ES-I3 (cell line): ENCODE measurements around the gene NOS1AP.
"Not testable (repeated sequence)": the region's sequence is repeated elsewhere in the genome, so short reads cannot be mapped to it uniquely, and the experiment has no call there.

ENCODE experiments used
- H3K36me3 ChIP-seq: 2 replicates; pipeline ENCODE4 v1.6.1; 2013; ENCODE audit warnings: mild to moderate bottlenecking, low read length, control low read depth, moderate library complexity; ENCODE audit not compliant: insufficient read depth
- H3K4me1 ChIP-seq: 2 replicates; pipeline ENCODE4 v1.6.1; 2013; ENCODE audit warnings: mild to moderate bottlenecking, control low read depth, low read length; ENCODE audit not compliant: insufficient read depth
- H3K9ac ChIP-seq: 2 replicates; pipeline ENCODE4 v1.6.1; 2013; ENCODE audit warnings: low read depth, mild to moderate bottlenecking, low read length, moderate library complexity
- H3K9me3 ChIP-seq: 2 replicates; pipeline ENCODE4 v1.6.1; 2013; ENCODE audit warnings: mild to moderate bottlenecking, low read length, moderate library complexity; ENCODE audit not compliant: control insufficient read depth, insufficient read depth

Gene NOS1AP

DNA sequence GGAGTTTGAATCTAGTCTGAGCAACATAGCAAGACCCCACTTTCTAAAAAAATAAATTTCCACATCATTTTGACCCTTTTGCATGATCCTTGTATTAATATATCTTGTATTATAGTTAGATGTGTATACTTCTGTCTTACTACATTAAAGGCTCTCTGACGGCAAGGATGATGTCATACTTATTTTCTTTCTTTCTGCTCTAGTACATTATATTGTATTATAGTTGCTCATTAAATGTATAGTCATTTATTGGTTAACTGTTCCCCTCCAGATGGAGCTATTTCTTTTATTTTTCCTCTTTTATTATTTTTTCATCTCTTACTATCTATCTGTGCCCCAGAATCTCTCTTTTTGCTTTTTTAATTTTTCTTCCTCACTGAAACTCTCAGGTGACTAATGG is 30.9 kb upstream of the NOS1AP start:
- Histone ChIP-seq H3K9me3 (no peaks in the 10 kb centered on the region), H3K36me3 (no peaks in the 10 kb centered on the region), H3K4me1 (no peaks in the 10 kb centered on the region), H3K9ac (no peak overlapping the region)

DNA sequence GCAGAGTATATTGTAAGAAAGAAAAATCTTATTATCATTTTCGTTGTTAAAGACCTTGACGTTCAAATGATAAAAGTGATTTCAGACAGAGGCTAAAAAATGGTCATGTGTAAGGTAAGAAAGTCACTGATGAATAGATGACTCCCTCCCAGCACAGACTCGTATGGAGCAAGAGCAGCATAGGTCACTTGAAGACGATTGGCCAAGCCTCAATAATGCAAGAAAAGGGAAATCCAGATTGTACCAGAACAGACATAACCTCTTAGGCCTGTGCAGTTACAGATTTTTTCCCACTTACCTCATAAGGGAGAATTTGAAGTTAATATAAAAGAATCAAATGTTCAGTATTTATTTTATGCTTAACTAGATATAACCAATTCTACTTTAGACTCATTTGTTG is 29.5 kb upstream of the NOS1AP start:
- Histone ChIP-seq H3K36me3 (no peaks in the 10 kb centered on the region), H3K9me3 (no peaks in the 10 kb centered on the region), H3K4me1 (no peaks in the 10 kb centered on the region), H3K9ac (no peak overlapping the region)

DNA sequence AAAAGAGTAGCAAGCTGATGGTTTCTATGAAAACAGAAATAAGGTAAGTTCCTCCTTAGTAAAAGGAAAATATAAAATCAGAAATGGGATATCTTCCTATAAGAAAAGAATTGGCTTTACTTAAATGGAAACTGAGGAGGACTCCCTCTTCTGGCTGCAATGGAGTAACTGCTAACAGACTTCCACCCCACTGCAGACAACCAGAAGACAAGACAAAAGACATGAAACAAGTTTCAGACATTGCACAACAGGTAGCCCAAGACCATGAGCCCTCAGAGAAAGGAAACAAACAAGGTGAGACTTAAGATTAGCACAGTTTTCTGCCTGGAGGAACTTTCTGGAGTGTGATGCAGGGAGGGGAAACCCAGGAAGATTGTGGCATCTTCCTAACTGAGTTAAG is 28.8 kb upstream of the NOS1AP start:
- Histone ChIP-seq H3K9me3 (no peaks in the 10 kb centered on the region), H3K9ac (no peak overlapping the region), H3K4me1 (no peaks in the 10 kb centered on the region), H3K36me3 (no peaks in the 10 kb centered on the region)

DNA sequence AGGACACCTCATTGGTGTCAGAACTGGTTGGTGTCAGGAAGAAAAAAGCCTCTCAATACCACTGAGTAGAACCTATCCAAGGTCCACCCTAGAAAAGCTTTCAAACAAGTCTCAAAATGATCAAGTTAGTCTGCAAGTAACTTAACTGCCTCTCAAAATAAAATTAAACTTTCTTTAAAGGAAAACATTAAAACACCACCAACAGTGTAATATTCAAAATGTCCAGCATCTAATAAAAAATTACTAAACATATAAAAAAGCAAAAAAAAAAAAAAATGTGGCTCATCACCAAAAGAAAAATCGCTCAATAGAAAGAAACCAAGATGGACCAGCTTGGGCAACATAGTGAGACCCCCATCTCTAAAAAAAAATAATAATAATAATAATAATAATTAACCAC is 27.1 kb upstream of the NOS1AP start:
- no peaks in the 10 kb centered on the region for H3K4me1 ChIP-seq
- no peaks in the 10 kb centered on the region for H3K9me3 ChIP-seq
- no peaks in the 10 kb centered on the region for H3K36me3 ChIP-seq
- no peak overlapping the region for H3K9ac ChIP-seq

DNA sequence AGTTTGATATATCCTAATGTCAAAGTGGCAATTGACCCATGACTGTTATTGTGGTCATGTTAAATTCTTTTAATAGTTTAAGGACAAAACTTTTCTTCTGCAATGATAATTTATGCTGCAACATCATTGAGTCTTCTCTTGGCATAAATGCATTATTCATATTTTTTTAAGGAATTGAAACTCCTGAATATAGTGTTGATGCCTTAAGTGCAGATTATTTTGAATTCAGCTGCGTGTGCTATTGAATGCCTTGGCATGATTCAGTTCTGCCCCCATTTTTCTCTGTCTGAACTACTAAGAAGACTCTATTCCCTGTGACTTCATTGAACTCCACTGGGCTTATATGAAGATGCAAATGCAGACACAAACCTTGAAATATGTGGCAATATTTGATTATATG is 22.6 kb upstream of the NOS1AP start:
- H3K36me3 ChIP-seq: no peaks in the 10 kb centered on the region
- H3K4me1 ChIP-seq: no peaks in the 10 kb centered on the region
- H3K9ac ChIP-seq: no peak overlapping the region
- no peaks in the 10 kb centered on the region for H3K9me3 ChIP-seq

DNA sequence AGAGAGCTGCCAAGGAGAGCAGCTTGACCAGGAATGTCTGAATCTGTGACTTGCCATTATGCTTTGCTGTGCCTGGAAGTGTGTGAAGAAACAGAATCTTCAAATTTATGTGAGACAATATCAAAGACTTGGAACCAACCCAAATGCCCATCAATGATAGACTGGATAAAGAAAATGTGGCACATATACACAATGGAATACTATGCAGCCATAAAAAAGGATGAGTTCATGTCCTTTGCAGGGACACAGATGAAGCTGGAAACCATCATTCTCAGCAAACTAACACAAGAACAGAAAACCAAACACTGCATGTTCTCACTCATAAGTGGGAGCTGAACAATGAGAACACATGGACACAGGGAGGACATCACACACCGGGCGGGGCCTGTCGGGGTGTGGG is 15.5 kb upstream of the NOS1AP start:
- H3K9ac ChIP-seq, H3K9me3 ChIP-seq, H3K36me3 ChIP-seq, H3K4me1 ChIP-seq: not testable (repeated sequence)

DNA sequence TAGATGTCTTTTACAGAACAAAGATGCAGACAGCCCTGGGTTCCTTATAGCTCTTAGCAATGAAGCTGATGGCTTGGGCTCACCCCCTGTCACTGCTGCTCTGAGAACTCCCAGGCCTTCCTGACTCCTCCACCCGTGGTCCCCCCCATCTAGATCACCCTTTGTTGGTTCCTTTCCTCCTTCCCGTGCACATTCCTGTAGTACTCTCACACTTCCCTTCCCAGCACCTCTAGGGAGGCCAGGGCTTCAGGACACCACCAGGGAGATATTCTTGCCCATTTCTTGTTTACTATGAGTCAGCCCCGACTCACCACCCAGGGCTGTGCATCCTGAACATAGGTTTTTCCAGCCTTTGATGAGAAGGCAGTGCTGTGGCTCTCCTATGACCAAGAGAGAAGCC is 14.4 kb upstream of the NOS1AP start:
- Histone ChIP-seq H3K4me1 (no peaks in the 10 kb centered on the region), H3K9ac (no peak overlapping the region), H3K9me3 (no peaks in the 10 kb centered on the region), H3K36me3 (no peaks in the 10 kb centered on the region)

DNA sequence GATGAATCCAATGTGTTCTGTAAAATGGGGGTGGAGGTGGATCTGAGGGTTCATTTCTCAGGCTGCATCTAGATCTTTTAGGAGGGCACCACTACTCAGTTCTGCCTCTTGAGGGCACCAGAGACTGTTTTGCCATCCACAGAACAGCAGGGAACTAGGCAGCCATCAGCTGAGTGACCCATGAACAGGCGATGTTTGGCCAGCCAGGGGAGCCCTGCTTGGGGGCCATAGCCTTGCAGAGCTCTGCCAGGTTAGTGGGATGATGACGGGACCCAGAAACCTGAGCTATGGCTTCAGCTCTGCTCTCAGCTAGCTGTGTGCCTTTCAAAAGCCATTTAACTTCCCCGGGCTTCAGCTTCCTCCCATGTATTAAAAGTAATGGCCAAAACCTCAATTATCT is 13.4 kb upstream of the NOS1AP start:
- no peaks in the 10 kb centered on the region for H3K36me3 ChIP-seq
- no peak overlapping the region for H3K9ac ChIP-seq
- no peaks in the 10 kb centered on the region for H3K9me3 ChIP-seq
- H3K4me1 ChIP-seq: no peaks in the 10 kb centered on the region

DNA sequence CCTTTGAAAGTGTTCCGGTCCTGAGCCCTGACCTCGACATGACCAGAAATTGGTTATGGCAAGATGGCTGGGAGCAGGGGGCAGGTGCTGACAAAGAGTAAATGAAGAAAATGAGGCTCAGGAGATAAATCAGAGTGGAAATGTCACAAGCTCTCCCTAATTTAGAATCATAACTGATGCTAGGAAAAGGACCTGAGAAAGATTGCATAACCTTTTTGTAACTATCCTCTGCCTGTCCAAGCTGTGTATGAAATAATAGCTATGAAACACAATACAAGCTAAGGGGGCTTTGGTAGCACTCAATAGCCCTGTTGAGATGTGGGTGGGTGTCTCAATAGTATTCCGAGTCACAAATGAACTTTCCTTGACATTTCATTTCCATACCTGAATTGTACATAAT is 12.9 kb upstream of the NOS1AP start:
- H3K4me1 ChIP-seq: no peaks in the 10 kb centered on the region
- no peak overlapping the region for H3K9ac ChIP-seq
- H3K36me3 ChIP-seq: no peaks in the 10 kb centered on the region

DNA sequence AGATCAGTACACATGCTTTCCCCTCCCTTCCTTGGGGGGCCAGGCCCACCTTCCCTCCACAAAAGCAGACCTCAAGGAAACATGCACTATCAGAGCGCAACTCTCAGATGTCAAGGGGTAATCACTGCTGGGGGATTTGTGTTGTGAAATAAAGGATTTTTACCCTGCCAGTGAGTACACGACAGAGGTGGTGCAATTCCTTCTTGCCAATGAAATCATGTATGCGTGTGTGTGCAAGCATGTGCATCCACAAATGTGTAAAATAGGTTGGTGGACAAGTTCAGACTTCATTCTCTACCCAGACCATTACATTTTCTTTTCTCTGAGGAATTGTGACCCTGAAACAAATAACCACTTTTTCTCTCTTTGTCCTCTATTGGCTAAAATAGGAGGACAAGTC is 9.8 kb upstream of the NOS1AP start:
- Histone ChIP-seq H3K4me1 (no peaks in the 10 kb centered on the region), H3K36me3 (no peaks in the 10 kb centered on the region), H3K9ac (no peak overlapping the region), H3K9me3 (no peaks in the 10 kb centered on the region)

More for the DNA sequence above, 12.9 kb upstream of the NOS1AP start:
- H3K9me3 ChIP-seq: no peaks in the 10 kb centered on the region

DNA sequence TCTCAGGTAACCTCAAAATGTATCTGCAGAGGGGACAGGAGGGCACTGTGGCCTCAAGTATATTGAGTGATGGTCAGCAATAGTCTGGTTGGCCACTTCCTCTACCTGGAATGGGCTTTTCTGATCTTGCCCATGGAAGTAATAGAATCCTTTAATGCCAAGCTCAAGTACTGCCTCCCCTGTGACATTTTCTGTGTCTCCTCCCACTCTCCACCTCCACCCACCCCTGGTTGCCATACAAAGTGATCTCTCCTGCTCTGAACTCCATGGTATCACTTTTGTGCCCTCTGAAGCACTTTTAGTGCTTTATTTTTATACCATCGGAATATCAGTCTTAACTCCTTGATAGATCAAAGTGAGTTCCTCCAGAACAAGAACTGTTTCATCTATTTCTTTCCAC is 9.2 kb upstream of the NOS1AP start:
- Histone ChIP-seq H3K36me3 (no peaks in the 10 kb centered on the region), H3K9ac (no peak overlapping the region), H3K9me3 (no peaks in the 10 kb centered on the region), H3K4me1 (peaks cover 4% of the 10 kb centered on the region)

DNA sequence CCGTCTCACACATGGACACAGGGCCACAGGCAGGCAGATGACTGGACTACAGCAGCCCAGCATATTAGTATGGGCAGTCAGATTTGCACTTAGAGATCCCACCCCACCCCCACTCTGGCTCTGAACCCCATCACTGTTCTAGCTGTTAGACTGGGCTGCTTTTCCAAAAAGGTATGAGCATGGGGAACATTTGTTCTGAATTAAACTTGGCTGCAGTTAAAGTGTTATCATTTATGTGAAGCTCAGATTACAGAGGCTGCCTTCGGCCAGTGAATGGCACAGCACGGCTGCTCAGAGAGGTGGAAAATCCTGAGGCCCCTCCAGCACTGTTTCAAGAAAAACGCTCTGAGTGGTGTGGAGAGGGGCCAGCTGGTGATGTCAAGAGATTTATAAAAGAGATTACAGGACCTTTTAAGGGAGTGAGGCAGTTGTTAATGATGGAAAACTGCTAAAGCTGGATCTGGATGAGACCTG is 6.9 kb upstream of the NOS1AP start:
- H3K9ac ChIP-seq: no peak overlapping the region
- no peaks in the 10 kb centered on the region for H3K9me3 ChIP-seq
- H3K4me1 ChIP-seq: peaks cover 5% of the 10 kb centered on the region
- H3K36me3 ChIP-seq: no peaks in the 10 kb centered on the region

DNA sequence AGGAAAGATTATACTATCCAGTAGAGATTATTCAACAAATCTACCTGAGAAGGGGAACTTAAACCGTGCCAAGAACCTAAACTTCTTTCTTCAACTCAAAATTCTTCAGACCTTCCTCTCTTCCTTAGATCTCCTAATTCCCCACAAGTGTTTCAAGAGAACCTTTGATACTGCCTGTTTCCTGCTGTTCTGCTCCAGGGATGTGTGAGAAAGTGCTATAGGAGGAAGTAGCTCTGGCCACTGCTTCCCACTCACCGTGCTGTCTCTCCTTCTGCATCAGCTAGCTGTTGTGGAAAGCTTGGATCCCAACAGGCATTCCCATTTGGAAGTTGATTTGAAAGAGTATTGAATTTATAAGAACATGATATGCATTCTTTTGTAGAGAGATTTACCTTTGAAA is 4.5 kb upstream of the NOS1AP start:
- H3K36me3 ChIP-seq: no peaks in the 10 kb centered on the region
- no peaks in the 10 kb centered on the region for H3K9me3 ChIP-seq
- H3K4me1 ChIP-seq: peaks cover 8% of the 10 kb centered on the region
- H3K9ac ChIP-seq: no peak overlapping the region; the same call in 1 of the 2 replicates

DNA sequence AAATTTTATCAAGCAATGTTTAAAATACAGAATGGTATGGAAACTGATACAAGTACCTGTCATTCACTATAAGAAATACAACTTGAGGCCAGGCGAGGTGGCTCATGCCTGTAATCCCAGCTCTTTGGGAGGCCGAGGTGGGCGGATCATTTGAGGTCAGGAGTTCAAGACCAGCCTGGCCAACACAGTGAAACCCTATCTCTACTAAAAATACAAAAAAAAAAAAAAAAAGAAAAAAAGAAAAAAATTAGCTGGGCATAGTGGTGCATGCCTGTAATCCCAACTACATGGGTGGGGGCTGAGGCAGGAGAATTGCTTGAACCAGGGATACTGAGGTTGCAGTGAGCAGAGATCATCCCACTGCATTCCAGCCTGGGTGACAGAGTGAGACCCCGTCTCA is 2.7 kb upstream of the NOS1AP start:
- H3K36me3 ChIP-seq, H3K4me1 ChIP-seq, H3K9me3 ChIP-seq, H3K9ac ChIP-seq: not testable (repeated sequence)

DNA sequence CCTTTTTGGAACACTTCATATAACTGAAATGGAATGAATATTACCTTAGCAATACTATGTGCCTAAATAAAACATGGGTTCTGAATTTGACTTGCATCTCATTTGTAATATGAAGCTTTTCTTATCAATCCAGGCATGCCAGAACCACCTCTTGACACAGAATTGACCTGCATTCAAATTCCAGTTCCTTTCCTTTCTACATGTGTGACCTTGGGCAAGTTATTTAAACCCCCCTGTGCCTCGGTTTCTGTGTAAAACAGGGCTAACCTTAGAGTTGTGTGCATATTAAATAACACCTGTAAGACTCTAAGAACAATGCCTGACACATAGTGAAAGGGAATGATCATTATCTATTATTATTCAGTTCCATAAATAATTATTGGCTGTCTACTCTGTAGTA is 2.0 kb upstream of the NOS1AP start:
- no peak overlapping the region for H3K9ac ChIP-seq

DNA sequence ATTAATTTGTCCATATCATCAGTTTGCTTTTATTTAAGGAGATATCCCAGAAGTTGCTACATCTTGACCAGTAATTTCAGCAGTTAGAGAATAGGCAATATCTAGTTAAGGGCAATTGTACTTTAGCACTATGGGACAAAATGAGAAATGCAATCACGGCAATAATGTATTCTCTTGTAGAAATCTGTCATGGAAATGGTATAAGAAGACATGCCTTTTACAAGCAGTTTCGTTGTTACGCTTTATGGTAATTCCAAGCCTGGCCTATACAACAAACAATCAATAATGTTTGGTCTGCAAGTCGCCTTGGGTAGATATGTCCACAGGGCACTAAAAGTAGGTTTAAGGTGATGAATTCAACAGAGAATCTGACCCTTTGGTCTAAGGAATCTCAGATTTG is 1.2 kb upstream of the NOS1AP start:
- Histone ChIP-seq H3K36me3 (no peaks in the 10 kb centered on the region), H3K9ac (no peak overlapping the region), H3K9me3 (no peaks in the 10 kb centered on the region), H3K4me1 (peaks cover 18% of the 10 kb centered on the region)

More for the DNA sequence above, 2.0 kb upstream of the NOS1AP start:
- H3K36me3 ChIP-seq: no peaks in the 10 kb centered on the region
- H3K4me1 ChIP-seq: peaks cover 13% of the 10 kb centered on the region
- no peaks in the 10 kb centered on the region for H3K9me3 ChIP-seq
